ENCODE results near the gene HORMAD2.
"Not testable (repeated sequence)": the region's sequence is repeated elsewhere in the genome, so short reads cannot be mapped to it uniquely, and the experiment has no call there.

Gene HORMAD2

GRCh38 chr22:30057375-30057774 lies 22.9 kb upstream of the HORMAD2 start:
- no peak for DNase-seq (ENCODE audit: low spot score)

DNA sequence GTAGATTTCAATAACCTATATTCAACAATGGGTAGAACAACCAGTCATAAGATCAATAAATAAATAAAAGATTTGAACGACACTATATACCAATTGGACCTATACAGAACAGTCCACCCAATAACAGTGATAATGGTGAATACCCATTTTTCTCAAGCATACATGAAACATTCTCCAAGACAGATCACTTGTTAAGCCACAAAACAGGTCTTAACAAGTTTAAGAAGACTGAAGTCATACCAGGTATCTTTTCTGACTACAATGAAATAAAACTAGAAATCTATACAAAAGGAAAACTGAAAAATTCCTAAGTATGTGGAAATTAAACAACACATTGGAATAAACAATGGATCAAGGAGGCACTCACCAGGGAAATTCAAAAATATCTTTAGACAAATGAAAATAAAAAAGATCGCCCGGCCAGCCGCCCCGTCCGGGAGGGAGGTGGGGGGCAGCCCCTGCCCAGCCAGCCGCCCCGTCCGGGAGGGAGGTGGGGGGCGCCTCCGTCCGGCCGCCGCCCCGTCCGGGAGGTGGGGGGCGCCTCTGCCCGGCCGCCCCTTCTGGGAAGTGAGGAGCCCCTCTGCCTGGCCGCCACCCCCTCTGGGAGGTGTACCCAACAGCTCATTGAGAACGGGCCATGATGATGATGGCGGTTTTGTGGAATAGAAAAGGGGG lies 20.8 kb upstream of the HORMAD2 start:
- not testable (repeated sequence) for DNase-seq (ENCODE audit: low spot score)

DNA sequence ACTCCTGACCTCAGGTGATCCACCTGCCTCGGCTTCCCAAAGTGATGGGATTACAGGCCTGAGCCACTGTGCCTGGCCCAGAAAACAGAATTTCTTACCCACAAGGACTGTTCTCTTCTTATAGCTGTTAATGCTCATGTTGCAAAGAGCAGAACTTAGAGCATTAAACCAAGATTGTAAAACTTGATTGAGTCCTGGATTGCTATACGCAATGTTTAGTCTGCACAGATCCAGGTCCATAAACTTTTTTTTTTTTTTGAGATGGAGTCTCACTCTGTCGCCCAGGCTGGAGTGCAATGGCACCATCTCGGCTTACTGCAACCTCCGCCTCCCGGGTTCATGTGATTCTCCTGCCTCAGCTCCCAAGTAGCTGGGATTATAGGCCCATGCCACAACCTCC lies 19.2 kb upstream of the HORMAD2 start:
- DNase-seq (ENCODE audit: low spot score) = not testable (repeated sequence)

- no peak for DNase-seq (ENCODE audit: low spot score)
These were observed 18.0 kb upstream of the HORMAD2 start for GRCh38 chr22:30062259-30062658.

DNA sequence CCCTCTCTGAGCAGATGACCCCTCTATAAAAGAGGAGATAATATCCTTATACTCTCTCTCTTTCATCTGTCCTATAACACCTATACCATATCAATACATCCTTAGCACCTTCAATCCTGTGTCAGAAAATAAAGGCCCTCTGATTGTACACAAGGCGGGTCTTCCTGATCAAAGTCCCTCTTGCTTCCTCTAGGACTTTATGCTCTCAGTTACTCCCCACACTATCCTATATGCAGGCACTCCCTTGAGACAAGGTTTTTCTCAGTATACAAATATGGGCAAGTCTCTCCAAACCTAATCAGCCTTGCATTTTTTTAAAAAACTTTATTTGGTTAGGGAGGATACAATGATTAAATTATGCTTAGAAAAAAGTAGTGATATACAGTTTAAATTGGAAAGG lies 17.3 kb upstream of the HORMAD2 start:
- DNase-seq (ENCODE audit: low spot score) = no peak

- DNase-seq (ENCODE audit: low spot score) = no peak
These were observed 16.1 kb upstream of the HORMAD2 start for GRCh38 chr22:30064172-30064571.

GRCh38 chr22:30073743-30074142 lies 6.5 kb upstream of the HORMAD2 start:
- no peak for DNase-seq (ENCODE audit: low spot score)

GRCh38 chr22:30074147-30074546 lies 6.1 kb upstream of the HORMAD2 start:
- DNase-seq (ENCODE audit: low spot score) = no peak

DNA sequence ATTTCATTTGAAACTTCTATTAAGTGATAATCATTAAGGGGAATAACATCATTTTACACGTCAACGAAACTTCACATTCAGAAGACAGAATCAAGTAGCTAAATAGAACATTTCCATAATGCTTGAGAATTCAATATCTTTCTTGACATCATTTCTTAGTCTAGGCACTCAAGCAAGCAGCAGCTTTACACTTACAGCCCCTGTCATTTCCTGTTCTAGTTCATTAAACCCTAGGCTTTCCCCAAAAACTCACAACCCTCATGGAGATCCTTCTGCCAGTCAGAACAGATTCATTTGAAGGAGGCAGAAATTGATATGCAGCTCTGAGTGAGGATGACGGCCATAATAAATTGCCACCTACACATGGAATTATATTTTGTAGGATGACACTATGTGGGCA lies 5.3 kb upstream of the HORMAD2 start:
- DNase-seq (ENCODE audit: low spot score) = no peak

DNA sequence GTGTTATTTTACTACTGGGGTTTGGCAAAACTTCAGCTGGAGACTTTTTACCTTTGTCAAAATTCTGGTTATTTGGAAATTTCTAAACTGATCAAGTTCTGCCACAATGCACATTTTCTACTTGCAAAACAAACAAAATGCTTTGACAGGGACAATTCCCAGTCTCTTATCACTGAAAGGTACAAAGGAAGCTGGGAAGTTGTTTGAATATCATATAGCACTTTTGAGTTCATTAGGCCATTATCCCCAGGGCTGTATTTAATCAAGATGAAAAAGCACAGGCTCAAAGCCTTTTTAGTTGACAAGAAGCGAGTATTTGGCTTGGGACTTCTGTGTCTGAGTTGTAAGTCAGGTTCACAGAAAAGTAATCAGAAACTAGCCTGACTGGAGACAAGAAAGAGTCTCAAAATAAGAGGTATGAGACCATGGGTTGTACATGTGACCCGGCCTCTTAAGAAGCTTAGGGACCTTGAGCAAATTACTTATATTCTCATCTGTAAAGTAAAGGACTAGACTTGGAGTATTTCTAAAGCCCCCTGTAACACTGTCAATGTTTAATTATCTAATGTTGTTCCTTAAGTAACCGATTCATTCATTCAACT lies 2.9 kb upstream of the HORMAD2 start:
- no peak for DNase-seq (ENCODE audit: low spot score)

DNA sequence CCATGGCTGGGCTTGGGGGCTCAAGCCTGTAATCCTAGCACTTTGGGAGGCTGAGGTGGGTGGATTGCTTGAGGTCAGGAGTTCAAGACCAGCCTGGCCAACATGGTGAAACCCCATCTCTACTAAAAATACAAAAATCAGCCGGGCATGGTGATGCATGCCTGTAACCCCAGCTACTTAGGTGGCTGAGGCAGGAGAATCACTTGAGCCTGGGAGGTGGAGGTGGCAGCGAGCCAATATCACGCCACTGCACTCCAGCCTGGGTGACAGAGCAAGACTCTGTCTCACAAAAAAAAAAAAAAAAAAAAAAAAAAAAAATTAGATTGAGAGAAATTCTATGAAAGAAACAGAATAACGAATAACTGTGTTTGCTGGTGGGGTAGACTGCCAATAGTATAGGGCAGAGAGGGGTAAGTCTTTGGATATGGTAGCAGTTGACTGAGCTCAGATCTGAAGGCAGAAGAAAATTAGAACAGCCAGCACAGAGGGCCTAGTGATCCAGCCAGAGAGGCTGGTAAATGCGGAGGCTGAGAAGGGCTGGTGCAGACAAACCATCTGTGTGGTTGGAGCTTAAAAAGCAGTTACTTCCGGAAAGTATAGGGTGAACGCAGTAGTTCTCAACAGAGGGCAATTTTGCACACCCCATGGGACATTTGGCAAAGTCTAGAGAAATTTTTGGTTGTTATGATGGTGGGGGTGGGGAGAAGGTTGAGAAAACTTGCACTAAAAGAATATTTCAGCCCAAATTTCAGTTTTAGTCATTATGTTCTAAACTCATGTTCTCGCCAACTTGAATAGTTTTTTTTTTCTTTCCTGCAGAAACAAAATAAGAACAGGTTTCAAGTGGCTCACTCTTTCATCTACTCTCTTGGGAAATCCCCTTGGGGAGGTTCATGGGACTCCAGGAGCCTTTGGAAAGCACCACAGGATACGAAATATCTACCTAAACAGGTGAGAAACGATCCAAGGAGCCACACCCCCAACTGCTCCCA lies 1.6 kb upstream of the HORMAD2 start:
- no peak for DNase-seq (ENCODE audit: low spot score)

DNA sequence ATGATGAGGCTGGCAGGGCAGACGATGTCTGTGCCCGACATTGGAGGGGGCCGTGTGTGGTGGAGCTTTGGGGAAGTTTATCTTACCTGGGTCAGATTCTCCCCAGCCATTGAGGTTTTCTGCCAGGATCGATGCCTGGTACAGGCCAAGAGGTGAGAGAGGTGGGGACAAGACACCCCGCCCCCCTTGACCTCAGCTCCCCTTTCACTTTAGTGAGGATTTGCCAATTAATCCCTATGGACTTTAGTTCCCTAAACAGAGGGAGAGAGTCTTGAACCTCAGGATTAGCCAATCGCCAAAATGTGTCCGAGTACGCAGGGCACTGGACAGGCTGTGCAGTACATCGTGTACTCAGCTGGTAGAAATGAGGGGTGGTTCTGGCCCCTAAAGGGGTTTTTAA lies 541 bp downstream of the HORMAD2 start:
- no peak for DNase-seq (ENCODE audit: low spot score)

DNA sequence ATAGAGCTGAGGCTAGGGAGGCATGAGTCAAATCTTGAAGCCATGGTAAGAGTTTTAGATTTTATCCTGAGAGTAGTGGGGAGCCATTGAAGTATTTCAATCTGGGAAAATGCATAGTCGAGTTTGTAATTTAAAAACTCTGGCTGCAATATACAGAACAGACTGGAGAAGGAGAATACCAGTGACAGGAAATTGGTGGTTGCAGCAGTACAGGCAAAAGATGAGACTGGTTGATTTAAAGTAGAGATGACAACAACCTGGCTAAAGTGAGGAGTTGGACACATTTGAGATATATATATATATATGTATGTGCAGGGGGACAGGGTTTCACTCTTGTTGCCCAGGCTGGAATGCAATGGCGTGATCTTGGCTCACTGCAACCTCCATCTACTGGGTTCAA lies 6.2 kb downstream of the HORMAD2 start:
- DNase-seq (ENCODE audit: low spot score) = no peak

- DNase-seq (ENCODE audit: low spot score) = not testable (repeated sequence)
These were observed 6.8 kb downstream of the HORMAD2 start for GRCh38 chr22:30087037-30087436.

GRCh38 chr22:30087611-30088010 lies 7.3 kb downstream of the HORMAD2 start:
- no peak for DNase-seq (ENCODE audit: low spot score)

- DNase-seq (ENCODE audit: low spot score) = no peak
These were observed 8.2 kb downstream of the HORMAD2 start for GRCh38 chr22:30088468-30088867.

DNA sequence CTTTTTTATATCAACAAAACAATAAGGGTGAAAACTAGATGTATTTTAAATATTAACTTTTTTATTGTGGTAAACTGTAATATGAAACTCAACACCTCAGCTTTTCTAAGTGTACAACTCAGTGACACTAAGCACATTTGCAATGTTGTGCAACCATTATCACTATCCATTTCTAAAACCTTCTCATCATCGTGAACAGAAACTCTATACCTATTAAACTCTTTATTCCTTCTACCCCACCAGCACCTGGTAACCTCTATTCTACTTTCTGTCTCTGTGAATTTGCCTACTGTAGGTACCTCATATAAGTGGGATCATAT lies 9.4 kb downstream of the HORMAD2 start:
- DNase-seq (ENCODE audit: low spot score) = no peak

GRCh38 chr22:30092686-30093085 lies 12.4 kb downstream of the HORMAD2 start:
- no peak for DNase-seq (ENCODE audit: low spot score)

DNA sequence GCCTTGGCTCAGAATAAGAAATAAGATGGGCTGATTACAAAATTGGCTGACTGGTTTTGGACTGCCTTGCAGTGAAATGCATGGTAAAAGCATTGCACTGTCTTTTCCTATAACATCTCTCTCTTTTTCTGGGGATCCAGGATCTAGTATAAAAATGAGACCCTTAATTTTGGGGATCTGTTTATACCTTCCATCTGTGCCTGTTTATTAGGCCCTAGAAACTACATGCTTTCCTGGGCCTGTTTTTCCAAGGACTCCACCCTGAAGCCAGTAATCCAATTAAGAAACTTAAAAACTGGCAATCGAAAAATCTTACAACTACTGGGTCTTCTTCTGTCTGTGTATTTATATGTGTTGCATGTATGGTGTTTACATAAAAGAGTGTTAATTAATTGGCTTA lies 14.5 kb downstream of the HORMAD2 start:
- DNase-seq (ENCODE audit: low spot score) = no peak

DNA sequence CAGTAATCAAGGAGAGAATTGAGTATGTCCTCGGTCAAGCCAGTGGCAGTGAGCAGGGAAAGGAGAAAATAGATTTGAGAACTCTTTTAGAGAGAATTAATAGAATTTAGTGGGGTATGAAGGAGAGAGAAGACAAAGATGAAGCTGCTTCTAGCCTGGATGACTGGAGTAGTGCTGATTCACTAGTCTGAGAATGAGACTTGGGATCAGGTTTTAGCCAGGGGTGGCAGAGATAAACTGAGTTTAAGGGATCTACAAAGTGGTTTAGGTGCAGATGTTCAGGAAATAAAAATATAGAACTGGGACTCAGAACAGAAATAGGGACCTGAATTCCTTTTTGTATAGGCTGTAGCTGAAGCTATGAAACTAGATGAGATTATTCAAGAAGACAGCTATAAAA lies 17.6 kb downstream of the HORMAD2 start:
- DNase-seq (ENCODE audit: low spot score) = no peak

DNA sequence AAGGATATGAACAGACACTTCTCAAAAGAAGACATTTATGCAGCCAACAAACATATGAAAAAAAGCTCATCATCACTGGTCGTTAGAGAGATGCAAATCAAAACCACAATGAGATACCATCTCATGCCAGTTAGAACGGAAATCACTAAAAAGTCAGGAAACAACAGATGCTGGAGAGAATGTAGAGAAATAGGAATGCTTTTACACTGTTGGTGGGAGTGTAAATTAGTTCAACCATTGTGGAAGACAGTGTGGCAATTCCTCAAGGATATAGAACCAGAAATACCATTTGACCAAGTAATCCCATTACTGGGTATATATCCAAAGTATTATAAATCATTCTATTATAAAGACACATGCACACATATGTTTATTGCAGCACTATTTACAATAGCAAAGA lies 20.5 kb downstream of the HORMAD2 start:
- not testable (repeated sequence) for DNase-seq (ENCODE audit: low spot score)

DNA sequence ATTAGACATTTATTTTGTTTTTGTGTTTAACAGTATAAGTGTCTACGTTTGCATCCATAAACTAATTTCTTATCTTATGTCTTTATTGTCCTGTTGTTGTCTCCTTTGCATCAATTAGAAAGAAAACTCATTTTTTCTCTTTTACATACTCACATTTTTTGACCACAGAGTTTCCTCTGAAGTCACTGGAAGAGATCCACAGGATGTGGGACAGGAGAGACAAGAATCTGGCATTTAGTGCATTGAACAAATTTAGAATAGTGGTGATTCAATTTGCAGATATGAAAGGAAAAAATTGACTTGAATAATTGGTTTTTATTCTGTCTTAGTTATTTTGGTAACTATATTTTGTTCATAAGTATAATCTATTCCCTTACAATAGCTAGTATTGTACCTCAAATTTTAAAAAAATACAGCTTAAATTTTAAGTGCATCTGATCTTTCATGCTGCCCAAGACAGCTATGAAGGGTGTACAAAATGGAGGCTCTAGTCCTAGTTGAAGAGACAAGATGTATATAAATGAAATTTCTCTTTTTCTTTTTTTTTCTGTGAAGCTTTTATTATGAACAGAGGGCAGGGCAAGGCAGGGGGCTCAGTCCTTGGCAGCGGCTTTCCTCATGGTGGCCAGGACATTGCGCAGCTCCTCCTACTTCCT lies 24.4 kb downstream of the HORMAD2 start:
- DNase-seq (ENCODE audit: low spot score) = no peak

DNA sequence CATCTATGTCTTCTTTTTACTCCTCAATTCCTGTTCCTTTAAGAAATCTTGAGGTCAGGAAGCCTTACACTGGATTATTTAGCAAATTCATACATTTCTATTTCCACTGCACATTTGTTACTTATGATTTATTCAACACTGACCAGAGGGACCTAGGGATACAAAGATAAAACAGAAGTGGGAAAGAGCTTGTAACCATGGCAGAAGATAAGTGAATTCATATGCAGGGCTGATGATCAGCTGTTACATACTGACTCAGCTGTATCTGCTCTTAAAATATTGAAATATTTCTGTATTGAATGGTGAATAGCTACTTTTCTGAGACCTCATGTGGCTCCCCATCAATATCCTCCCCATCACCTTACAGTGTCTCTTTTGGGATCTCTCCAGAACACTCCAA lies 25.2 kb downstream of the HORMAD2 start:
- no peak for DNase-seq (ENCODE audit: low spot score)
